ENCODE measurements around the gene PLA2G6. TPM values are rescaled to one million over a fixed set of nuclear protein-coding genes. Genes with fewer than 3 reads are reported as not detected.

Gene PLA2G6
- total and polyA plus RNA-seq, 3 donors from 2014 or later: 89.4 to 135 (median 122) TPM

DNA sequence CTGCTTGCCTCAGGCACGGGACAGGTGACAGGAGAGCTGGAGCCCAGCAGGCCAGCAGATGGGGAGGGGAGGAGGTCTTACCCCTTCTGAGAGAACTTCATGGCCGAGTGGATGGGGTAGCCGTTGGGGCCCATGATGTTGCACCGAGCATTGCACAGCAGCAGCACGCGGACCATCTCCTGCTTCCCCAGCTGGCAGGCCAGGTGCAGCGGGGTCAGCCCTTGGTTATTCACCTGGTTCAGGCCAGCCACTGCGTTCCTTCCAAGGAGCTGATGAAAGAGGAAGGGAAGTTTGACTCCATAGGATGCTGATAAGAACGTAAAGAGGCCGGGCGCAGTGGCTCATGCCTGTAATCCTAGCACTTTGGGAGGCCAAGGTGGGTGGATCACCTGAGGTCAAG is 41.7 kb downstream of the PLA2G6 start:
- 97% methylated on average over 9 to 11 of the region's 11 CpGs for WGBS, 2 donors
- Histone ChIP-seq H3K27ac (no peak overlapping the region), H3K4me1 (no peaks in the 10 kb centered on the region), H3K4me3 (no peak overlapping the region), H3K36me3 (ENCODE audit: low read depth, missing control alignments) (no peaks in the 10 kb centered on the region), H3K27me3 (no peaks in the 10 kb centered on the region), H3K9me3 (no peaks in the 10 kb centered on the region)
- TF ChIP-seq CTCF (IDR thresholded peaks at IDR 0.05): no peak
- no peak for TF ChIP-seq POLR2A (IDR thresholded peaks at IDR 0.05)
- intact Hi-C loops (cut with DNase I; ENCODE audit: low total_unique reads): no loop called here
- no peak for DNase-seq

DNA sequence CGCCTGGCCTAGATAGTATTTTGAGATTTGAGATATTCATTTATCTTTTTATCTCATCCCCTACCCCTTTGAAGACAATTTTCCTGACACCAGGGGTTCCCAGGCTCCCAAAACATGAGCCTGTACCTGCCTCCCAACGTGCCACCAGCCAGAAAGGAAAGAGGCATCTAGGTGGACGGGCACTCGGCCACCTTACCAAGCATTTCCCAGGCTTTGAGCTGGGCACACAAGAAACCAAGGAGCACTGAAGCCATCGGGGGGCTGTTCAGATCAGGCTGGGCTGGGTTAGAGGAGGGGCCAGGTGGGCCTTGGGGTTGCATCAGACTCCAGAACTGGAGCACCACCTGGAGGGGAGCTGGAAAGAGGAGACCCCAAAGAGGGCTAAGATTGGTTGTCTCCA is 42.7 kb downstream of the PLA2G6 start:
- DNase-seq: no peak
- no peaks in the 10 kb centered on the region for H3K27me3 ChIP-seq
- no peak overlapping the region for H3K4me3 ChIP-seq
- H3K9me3 ChIP-seq: no peaks in the 10 kb centered on the region
- WGBS, 2 donors: 60 to 98% methylated on average over 2 to 5 of the region's 5 CpGs
- no peak for TF ChIP-seq POLR2A (IDR thresholded peaks at IDR 0.05)
- no peak for TF ChIP-seq CTCF (IDR thresholded peaks at IDR 0.05)
- no peaks in the 10 kb centered on the region for H3K4me1 ChIP-seq
- H3K27ac ChIP-seq: no peak overlapping the region
- H3K36me3 ChIP-seq (ENCODE audit: low read depth, missing control alignments): no peaks in the 10 kb centered on the region
- intact Hi-C loops (cut with DNase I; ENCODE audit: low total_unique reads): no loop called here

DNA sequence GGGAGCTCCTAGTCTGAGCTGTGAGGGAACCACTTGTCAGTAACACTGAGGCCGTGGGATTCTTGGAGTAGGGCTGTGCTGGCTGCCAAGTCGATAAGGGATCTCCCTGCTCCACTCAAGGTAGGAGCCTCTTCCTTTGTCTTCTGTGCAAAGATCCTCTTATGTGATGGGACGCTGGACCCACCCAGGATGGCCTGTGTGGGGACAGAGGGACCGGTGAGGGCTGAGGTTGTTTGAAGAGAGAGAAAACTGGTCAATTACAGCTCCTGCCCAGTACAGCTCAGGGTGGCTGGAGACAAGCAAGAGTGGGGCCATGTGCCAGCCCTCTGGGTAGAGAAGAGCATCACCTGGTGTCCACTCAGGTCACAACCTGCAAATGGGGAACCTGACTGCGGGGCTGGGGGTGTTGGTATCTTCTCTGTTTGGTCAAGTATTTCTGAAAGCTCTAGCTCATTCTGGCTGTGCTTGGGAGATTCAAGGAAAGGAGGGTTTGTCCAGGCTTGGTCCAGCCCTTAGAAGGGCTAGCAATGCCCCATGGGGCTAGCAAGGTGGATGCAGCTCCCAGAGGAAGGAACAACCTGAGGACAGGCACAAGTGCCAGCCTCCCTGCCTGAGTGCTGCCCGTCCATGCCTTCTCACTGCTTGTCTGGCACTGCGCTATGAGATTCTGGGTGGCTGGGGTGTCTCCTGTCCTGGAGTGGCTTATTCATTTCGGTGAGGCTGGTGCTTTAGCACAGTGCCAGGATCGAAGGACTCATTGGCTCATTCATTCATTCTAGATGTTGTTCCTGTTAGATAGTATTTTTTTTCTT is 43.5 kb downstream of the PLA2G6 start:
- no peaks in the 10 kb centered on the region for H3K9me3 ChIP-seq
- TF ChIP-seq CTCF (IDR thresholded peaks at IDR 0.05) (no peak), POLR2A (IDR thresholded peaks at IDR 0.05) (no peak)
- no peaks in the 10 kb centered on the region for H3K4me1 ChIP-seq
- 91 to 94% methylated on average over 9 of the region's 9 CpGs for WGBS, 2 donors
- no peak overlapping the region for H3K27ac ChIP-seq
- no peaks in the 10 kb centered on the region for H3K27me3 ChIP-seq
- DNase-seq: no peak
- no peak overlapping the region for H3K4me3 ChIP-seq
- intact Hi-C loops (cut with DNase I; ENCODE audit: low total_unique reads): no loop called here
- H3K36me3 ChIP-seq (ENCODE audit: low read depth, missing control alignments): no peaks in the 10 kb centered on the region

GRCh38 chr22:38136607-38137006 is 45.0 kb downstream of the PLA2G6 start:
- Histone ChIP-seq H3K4me3 (no peak overlapping the region), H3K9me3 (no peaks in the 10 kb centered on the region), H3K27ac (no peak overlapping the region), H3K27me3 (no peaks in the 10 kb centered on the region), H3K4me1 (peaks cover 2% of the 10 kb centered on the region), H3K36me3 (ENCODE audit: low read depth, missing control alignments) (no peaks in the 10 kb centered on the region)
- TF ChIP-seq POLR2A (IDR thresholded peaks at IDR 0.05) (no peak), CTCF (IDR thresholded peaks at IDR 0.05) (no peak)
- 100% methylated on average over 1 of the region's 1 CpG for WGBS, 2 donors
- DNase-seq: no peak
- intact Hi-C loops (cut with DNase I; ENCODE audit: low total_unique reads): no loop called here
